Measurements from ENCODE around the gene SLAMF7.

DNA sequence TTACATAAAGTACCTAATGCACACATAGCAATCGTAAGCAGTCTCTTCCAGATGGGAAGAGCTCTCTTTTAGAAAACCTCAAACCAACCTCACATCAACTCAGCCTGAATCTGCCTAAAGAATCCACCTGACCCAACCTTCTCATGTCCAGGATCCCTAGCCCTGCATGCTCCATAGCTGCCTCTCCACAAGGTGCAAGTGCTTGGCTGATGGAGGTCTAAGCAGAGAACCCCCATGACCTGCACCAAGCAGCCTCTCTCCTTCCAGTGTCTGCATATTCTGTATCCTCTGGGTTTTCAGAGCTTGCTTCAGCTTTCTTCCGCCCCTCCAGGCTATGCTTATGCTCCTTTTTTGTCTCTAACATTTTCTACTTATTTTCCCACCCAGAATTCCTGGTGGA lies 59.4 kb downstream of the SLAMF7 start:
- TF ChIP-seq, protein P1, sequence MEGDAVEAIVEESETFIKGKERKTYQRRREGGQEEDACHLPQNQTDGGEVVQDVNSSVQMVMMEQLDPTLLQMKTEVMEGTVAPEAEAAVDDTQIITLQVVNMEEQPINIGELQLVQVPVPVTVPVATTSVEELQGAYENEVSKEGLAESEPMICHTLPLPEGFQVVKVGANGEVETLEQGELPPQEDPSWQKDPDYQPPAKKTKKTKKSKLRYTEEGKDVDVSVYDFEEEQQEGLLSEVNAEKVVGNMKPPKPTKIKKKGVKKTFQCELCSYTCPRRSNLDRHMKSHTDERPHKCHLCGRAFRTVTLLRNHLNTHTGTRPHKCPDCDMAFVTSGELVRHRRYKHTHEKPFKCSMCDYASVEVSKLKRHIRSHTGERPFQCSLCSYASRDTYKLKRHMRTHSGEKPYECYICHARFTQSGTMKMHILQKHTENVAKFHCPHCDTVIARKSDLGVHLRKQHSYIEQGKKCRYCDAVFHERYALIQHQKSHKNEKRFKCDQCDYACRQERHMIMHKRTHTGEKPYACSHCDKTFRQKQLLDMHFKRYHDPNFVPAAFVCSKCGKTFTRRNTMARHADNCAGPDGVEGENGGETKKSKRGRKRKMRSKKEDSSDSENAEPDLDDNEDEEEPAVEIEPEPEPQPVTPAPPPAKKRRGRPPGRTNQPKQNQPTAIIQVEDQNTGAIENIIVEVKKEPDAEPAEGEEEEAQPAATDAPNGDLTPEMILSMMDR (optimal IDR thresholded peaks at IDR 0.05 in 1 of 3, IDR thresholded peaks at IDR 0.05 in 1 of 3, conservative IDR thresholded peaks at IDR 0.05 in 1 of 3; ENCODE audit: extremely low read depth in 1 of 3, insufficient read depth in 2 of 3, low read length in 3 of 3): no peak
- no peak for TF ChIP-seq EZH2 (IDR thresholded peaks at IDR 0.05; ENCODE audit: low read length)
